ENCODE measurements around the gene TAB2.

- no peak for TF ChIP-seq CTCF (IDR thresholded peaks at IDR 0.05; ENCODE audit: low read depth, low read length)
- TF ChIP-seq EZH2phosphoT487 (IDR thresholded peaks at IDR 0.05; ENCODE audit: low read depth) = no peak
These were observed 97.3 kb downstream of the TAB2 start for GRCh38 chr6:149414821-149415220.
